MM.1S (cell line): ENCODE data around the gene RSU1.

ENCODE experiments used
- CTCF ChIP-seq: fragments of 300-600 bp; sonication (generic); IDR thresholded peaks from 2 replicates; pipeline ENCODE4 v1.5.1; 2016; ENCODE audit warnings: antibody characterized with exemption, low read length, mixed read lengths
- EZH2phosphoT487 ChIP-seq: fragments of 300-600 bp; sonication (generic); IDR thresholded peaks from 2 replicates; pipeline ENCODE4 v1.6.1; 2018; ENCODE audit warnings: antibody characterized with exemption, low read length

- TF ChIP-seq CTCF: no peak
- no peak for TF ChIP-seq EZH2phosphoT487
Observed at GRCh38 chr10:16570731-16571130, 246.5 kb downstream of the RSU1 start.
